GM12801 (cell line): Measurements from ENCODE around the gene LYG1.
"Not testable (repeated sequence)": the region's sequence is repeated elsewhere in the genome, so short reads cannot be mapped to it uniquely, and the experiment has no call there.

ENCODE experiments used
- CTCF ChIP-seq: IDR thresholded peaks from one replicate; pipeline ENCODE4 v1.5.1; 2011; ENCODE audit warnings: control low read depth; ENCODE audit not compliant: insufficient read length; ENCODE audit errors: extremely low read depth

Gene LYG1

GRCh38 chr2:99301097-99301496 lies at the start of gene LYG1:
LYG1 (minus strand) TSS chr2:99301197; CDS start chr2:99295670, 5,527 bp downstream.
- TF ChIP-seq CTCF, result not testable (repeated sequence)

GRCh38 chr2:99350194-99350593 lies 49.2 kb upstream of the LYG1 start:
- no peak for TF ChIP-seq CTCF

GRCh38 chr2:99348173-99348572 lies 47.2 kb upstream of the LYG1 start:
- TF ChIP-seq CTCF, result no peak

- TF ChIP-seq CTCF, result no peak
Measured at GRCh38 chr2:99346218-99346617, 45.2 kb upstream of the LYG1 start.

GRCh38 chr2:99342536-99342935 lies 41.5 kb upstream of the LYG1 start:
- TF ChIP-seq CTCF, result no peak

- TF ChIP-seq CTCF, result no peak
Measured at GRCh38 chr2:99340669-99341236, 39.8 kb upstream of the LYG1 start.

- TF ChIP-seq CTCF, result no peak
Measured at GRCh38 chr2:99338029-99338585, 37.1 kb upstream of the LYG1 start.
